Erythroblast (primary cell): Measurements from ENCODE around the gene SLC10A7.
"Not testable (repeated sequence)": the region's sequence is repeated elsewhere in the genome, so short reads cannot be mapped to it uniquely, and the experiment has no call there.

ENCODE experiments used
- GATA1 ChIP-seq: IDR thresholded peaks from 2 replicates; pipeline ENCODE4 v1.6.1; 2011; ENCODE audit warnings: low read depth, mild to moderate bottlenecking, control low read depth, low read length, moderate library complexity
- POLR2A ChIP-seq: IDR thresholded peaks from 2 replicates; pipeline ENCODE4 v1.6.1; 2011; ENCODE audit warnings: mild to moderate bottlenecking, low read length

- TF ChIP-seq POLR2A, GATA1: not testable (repeated sequence)
Observed at GRCh38 chr4:146350114-146350513, 171.6 kb downstream of the SLC10A7 start.
